GM19328 (cell line): Measurements from ENCODE around the gene ARID1B.
A peak's percentile ranks its signal among the peaks of the same experiment; 100 is the strongest.

Source experiments
- ATAC-seq: cut with Tn5 transposase; IDR thresholded peaks from one replicate; pipeline ENCODE4 v1.9.1; 2021; ENCODE audit warnings: mild to moderate bottlenecking, moderate library complexity; ENCODE audit not compliant: unreplicated experiment

The ARID1B gene

GRCh38 chr6:156776840-156777576 lies at the start of gene ARID1B:
Gene ARID1B, plus strand, starts transcription at chr6:156777378. Its CDS starts 303 bp downstream, at chr6:156777681.
- ATAC-seq = peak; percentile 37

DNA sequence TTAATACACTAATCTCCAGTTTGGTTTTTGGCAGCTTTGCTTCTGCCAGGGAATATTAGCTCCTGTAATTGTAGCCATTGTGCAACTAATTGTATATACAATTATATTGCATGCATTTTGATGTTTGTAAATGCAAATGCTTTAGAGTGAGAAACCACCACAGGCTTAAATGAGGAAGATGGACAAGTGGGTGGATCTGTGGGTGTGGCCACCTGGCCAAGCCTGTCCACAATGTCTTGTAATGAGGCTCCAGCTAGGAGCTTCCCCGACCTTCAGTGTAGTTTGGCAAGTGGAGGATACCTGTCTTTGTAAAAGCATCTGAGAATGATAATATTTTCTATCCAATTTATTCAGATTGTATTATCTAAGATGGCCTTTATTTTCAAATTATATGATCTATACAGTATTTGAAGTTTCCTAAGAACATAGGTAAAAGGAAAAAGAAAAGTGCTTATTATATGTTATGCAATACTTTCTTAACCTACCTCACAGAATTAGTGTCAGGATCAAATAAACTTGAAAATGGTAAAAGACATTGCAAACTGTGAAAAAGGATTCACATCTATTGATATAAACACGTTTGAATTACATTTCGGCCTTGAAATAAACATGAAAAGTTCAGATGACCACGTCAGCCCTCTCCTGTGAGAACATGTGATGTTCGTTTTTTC lies 49.3 kb upstream of the ARID1B start:
- ATAC-seq = no peak

GRCh38 chr6:156729248-156729647 lies 47.9 kb upstream of the ARID1B start:
- ATAC-seq = no peak

- no peak for ATAC-seq
Measured at GRCh38 chr6:156731396-156731795, 45.8 kb upstream of the ARID1B start.

GRCh38 chr6:156735751-156736150 lies 41.4 kb upstream of the ARID1B start:
- no peak for ATAC-seq

DNA sequence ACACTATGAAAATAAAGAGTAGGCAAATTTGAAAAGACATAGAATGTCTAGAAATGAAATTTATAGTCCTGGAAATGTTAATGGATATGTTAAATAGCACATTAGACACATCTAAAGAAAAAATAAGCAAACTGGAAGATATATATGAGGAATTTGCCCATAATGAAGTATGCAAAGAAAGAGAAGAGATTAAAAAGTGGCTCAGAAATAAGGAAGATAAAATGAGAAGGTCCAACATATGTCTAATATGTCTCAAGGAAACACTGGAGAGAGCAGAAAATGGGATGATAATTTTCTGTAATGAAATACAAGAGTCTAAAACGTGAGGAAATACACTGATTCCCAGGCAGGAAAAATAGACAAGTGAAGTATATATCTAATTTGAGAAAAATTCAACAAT lies 36.6 kb upstream of the ARID1B start:
- no peak for ATAC-seq

- no peak for ATAC-seq
Measured at GRCh38 chr6:156741287-156742073, 35.7 kb upstream of the ARID1B start.

DNA sequence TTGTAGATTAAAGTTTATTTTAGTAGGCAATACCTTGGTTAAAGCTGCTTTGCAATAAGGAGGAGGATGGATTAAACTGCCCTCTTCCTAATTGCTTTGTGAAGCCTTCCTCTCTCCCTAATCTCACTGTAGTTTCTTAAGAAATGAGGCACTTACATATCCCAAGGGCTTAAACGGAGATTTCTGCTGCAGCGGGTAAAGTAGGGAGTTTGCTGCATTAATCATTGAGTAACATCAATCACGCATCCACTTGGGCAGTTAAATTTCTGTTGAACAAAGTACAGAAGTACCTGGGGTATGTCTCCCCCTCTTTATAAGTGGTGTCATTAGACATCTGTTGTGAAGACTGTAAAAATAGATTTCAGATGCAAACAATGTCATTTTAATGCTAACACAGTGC lies 29.5 kb upstream of the ARID1B start:
- no peak for ATAC-seq

- no peak for ATAC-seq
Measured at GRCh38 chr6:156748504-156748903, 28.7 kb upstream of the ARID1B start.

- ATAC-seq = peak; percentile 59
Measured at GRCh38 chr6:156752666-156753301, 24.4 kb upstream of the ARID1B start.

- ATAC-seq = no peak
Measured at GRCh38 chr6:156756630-156757610, 20.3 kb upstream of the ARID1B start.

DNA sequence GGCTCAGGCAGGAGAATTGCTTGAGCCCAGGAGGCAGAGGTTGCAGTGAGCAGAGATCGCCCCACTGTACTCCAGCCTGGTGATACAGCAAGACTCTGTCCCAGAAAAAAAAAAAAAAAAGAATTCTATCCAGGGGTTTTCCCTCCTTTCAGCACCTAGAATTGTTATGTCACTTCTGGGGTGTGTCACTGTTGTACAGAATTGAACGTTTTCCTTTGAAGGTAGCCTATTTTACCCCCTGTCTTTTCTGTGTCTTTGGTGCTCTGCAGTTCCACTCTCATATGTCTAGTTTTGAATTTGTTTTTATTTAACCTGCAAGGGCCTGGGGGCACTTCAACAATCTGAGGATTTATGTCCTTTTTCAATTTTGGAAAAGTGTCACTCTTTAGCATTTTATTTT lies 19.3 kb upstream of the ARID1B start:
- ATAC-seq = no peak

DNA sequence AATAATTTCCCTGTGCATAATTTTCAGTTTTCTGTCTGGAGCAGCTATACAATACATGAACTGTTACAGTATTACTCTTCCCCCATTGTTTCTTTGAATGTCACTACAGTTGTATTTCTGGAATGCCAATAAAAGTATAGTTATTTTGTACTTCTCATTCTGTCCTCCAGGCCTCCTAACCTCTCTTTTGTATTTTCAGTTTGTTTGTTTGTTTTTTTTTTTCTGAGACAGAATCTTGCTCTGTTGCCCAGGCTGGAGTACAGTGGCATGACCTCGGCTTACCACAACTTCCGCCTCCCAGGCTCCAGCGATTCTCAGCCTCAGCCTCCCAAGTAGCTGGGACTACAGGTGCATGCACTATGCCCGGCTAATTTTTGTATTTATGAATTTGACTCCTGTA lies 16.8 kb upstream of the ARID1B start:
- no peak for ATAC-seq

GRCh38 chr6:156762547-156762946 lies 14.6 kb upstream of the ARID1B start:
- no peak for ATAC-seq

GRCh38 chr6:156765117-156765516 lies 12.1 kb upstream of the ARID1B start:
- ATAC-seq = no peak

GRCh38 chr6:156767603-156768467 lies 9.3 kb upstream of the ARID1B start:
- ATAC-seq = peak; percentile 86

DNA sequence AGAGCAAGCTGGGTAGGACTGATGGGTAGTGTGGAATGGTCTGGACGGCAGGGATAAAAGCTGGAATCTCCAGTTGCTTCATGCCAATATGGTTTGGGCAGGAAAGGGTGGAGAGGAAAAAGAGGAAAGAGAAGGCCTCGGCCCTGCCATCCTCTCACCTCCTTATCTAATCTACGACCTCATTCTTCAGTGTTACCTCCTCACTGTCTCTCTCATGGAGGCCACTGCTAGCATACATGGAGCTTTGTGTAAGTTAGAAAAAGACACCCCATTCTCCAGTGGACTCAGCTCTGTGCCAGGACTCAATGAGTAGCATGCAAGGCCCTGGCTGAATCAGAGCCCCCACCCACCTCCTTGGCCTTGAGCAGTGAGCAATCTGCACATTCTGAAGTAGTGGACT lies 6.1 kb upstream of the ARID1B start:
- ATAC-seq = no peak

- no peak for ATAC-seq
Measured at GRCh38 chr6:156771761-156772160, 5.4 kb upstream of the ARID1B start.

DNA sequence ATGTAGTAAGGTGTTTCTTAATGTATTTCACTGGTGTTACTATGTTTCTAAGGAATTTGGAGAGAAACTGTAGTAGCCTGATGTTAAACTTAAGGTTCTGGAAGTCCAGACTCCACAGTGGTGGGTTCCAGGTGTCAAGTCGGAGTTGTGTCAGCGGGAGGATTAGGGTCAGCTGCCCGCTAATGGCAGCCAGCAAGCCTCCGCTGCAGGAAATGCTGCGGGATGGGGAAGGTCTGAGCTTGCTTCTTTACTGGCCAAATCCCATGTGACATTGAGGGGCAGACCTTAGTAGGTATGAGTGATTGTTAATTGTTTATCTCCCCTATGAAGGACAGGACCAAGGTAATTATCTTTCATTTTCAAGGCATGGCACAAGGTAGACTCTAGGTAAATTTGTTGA lies 3.7 kb upstream of the ARID1B start:
- ATAC-seq = no peak
